Ascending aorta (tissue), 2 donors: ENCODE results near the gene RDM1. TPM values are rescaled to one million over a fixed set of nuclear protein-coding genes. Genes with fewer than 3 reads are reported as not detected.

Experiments used
- DNase-seq, 2 donors: peaks; one replicate each; pipeline ENCODE4 v3.0.0-alpha.2; 2019; ENCODE audit warnings: low spot score in 2 of 2
- H3K27ac ChIP-seq, 2 donors: fragments of 200-600 bp; sonication (generic); one replicate each; pipeline ENCODE4 v1.5.1; 2016 to 2017; ENCODE audit warnings: mild to moderate bottlenecking in 1 of 2
- H3K27me3 ChIP-seq: fragments of 200-600 bp; sonication (generic); one replicate; pipeline ENCODE4 v1.5.1; 2017
- H3K36me3 ChIP-seq, 2 donors: fragments of 200-600 bp; sonication (generic); one replicate each; pipeline ENCODE4 v1.5.1; 2016
- H3K4me1 ChIP-seq, 2 donors: fragments of 200-600 bp; sonication (generic); one replicate each; pipeline ENCODE4 v1.5.1; 2016 to 2017; ENCODE audit warnings: mild to moderate bottlenecking in 1 of 2
- H3K4me3 ChIP-seq, 2 donors: fragments of 200-600 bp; sonication (generic); one replicate each; pipeline ENCODE4 v1.5.1; 2016 to 2017; ENCODE audit warnings: mild to moderate bottlenecking in 1 of 2
- H3K9me3 ChIP-seq, 2 donors: fragments of 200-600 bp; sonication (generic); one replicate each; pipeline ENCODE4 v1.5.1; 2016
- CTCF ChIP-seq, 3 experiments: fragments of 200-600 bp in 2 of 3; fragments of 450-650 bp in 1 of 3; sonication (generic) in 2 of 3; IDR thresholded peaks; one replicate each; pipeline ENCODE4 v1.5.1; 2016 to 2019; ENCODE audit warnings: antibody characterized with exemption in 3 of 3, mild to moderate bottlenecking in 1 of 3, moderate library complexity in 1 of 3
- intact Hi-C: fragments of 100-400 bp; cut with DNase I; formaldehyde crosslinking; loops from one replicate; pipeline ENCODE4 v1.15.1; 2023
- total RNA-seq: library from RNA; depleted of rRNA; stranded (reverse); fragments of >200 nt; gene quantifications from one replicate; pipeline ENCODE4 v1.1.0, GENCODE V29; 2016

Gene RDM1
- total RNA-seq, 1 donor from 2014 or later = not detected

DNA sequence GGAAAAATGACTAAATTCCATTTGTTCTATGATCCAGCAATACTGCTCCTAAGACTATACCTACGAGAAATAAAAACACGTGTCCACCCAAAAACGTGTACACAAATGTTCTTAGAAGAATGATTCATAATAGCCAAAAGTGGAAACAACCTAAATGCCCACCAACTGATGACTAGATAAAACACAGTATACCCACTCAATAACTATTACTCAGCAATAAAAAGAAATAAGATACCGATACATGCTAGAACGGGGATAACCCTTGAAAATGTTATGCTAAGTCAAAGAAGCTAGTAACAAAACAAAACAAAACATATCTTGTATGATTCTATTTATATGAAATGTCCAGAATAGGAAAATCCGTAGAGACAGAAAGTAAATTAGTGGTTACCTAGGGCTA, 33.1 kb upstream of the RDM1 start:
- Histone ChIP-seq H3K27ac (no peak overlapping the region), H3K27me3 (no peaks in the 10 kb centered on the region), H3K4me1 (no peaks in the 10 kb centered on the region), H3K4me3 (no peak overlapping the region), H3K36me3 (no peaks in the 10 kb centered on the region), H3K9me3 (no peaks in the 10 kb centered on the region)
- intact Hi-C loops = no loop called here
- no peak for DNase-seq
- TF ChIP-seq CTCF (IDR thresholded peaks at IDR 0.05) = no peak

- H3K36me3 ChIP-seq = no peaks in the 10 kb centered on the region
- TF ChIP-seq CTCF (IDR thresholded peaks at IDR 0.05) = no peak
- intact Hi-C loops = no loop called here
- no peaks in the 10 kb centered on the region for H3K4me1 ChIP-seq
- no peak for DNase-seq
- no peaks in the 10 kb centered on the region for H3K9me3 ChIP-seq
- H3K4me3 ChIP-seq = no peak overlapping the region
- no peaks in the 10 kb centered on the region for H3K27me3 ChIP-seq
- H3K27ac ChIP-seq = no peak overlapping the region
These were observed 23.1 kb upstream of the RDM1 start for GRCh38 chr17:35953720-35954119.

GRCh38 chr17:35949401-35949800, 18.8 kb upstream of the RDM1 start:
- Histone ChIP-seq H3K4me1 (no peaks in the 10 kb centered on the region), H3K9me3 (no peaks in the 10 kb centered on the region), H3K27me3 (no peaks in the 10 kb centered on the region), H3K36me3 (no peaks in the 10 kb centered on the region), H3K4me3 (no peak overlapping the region), H3K27ac (no peak overlapping the region)
- TF ChIP-seq CTCF (IDR thresholded peaks at IDR 0.05) = no peak
- intact Hi-C loops = no loop called here
- DNase-seq = no peak

DNA sequence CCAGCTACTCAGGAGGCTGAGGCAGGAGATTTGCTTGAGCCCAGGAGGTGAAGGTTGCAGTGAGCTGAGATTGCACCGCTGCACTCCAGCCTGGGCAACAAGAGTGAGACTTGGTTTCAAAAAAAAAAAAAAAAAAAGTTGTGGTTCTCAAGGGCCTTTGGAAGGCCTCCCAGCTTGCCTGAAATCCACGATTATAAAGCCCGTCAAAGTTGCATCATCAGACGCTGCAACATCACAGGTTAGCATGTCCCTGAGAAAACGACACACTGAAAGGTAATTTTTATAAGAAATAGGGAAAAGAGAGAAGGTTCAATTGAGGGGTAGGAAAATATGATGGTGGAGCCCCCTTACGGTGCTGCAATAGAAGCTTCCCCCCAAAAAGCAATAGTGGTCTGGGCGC, 17.5 kb upstream of the RDM1 start:
- Histone ChIP-seq H3K27ac (no peak overlapping the region), H3K36me3 (no peaks in the 10 kb centered on the region), H3K4me3 (no peak overlapping the region), H3K4me1 (no peaks in the 10 kb centered on the region), H3K9me3 (no peaks in the 10 kb centered on the region), H3K27me3 (no peaks in the 10 kb centered on the region)
- DNase-seq = no peak
- TF ChIP-seq CTCF (IDR thresholded peaks at IDR 0.05) = no peak
- intact Hi-C loops = no loop called here

- Histone ChIP-seq H3K36me3 (no peaks in the 10 kb centered on the region), H3K4me3 (peak overlapping the region in 1 of 2 donors; percentile 42), H3K9me3 (no peaks in the 10 kb centered on the region), H3K27me3 (no peaks in the 10 kb centered on the region), H3K27ac (no peak overlapping the region), H3K4me1 (no peaks in the 10 kb centered on the region)
- TF ChIP-seq CTCF (IDR thresholded peaks at IDR 0.05) = peak; percentile 27 to 63 (median 53)
- intact Hi-C loops = no loop called here
- no peak for DNase-seq
These were observed 16.6 kb upstream of the RDM1 start for GRCh38 chr17:35947156-35947585.

GRCh38 chr17:35944151-35944550, 13.6 kb upstream of the RDM1 start:
- no peak for TF ChIP-seq CTCF (IDR thresholded peaks at IDR 0.05)
- H3K27me3 ChIP-seq = no peaks in the 10 kb centered on the region
- no peaks in the 10 kb centered on the region for H3K4me1 ChIP-seq
- no peak for DNase-seq
- H3K9me3 ChIP-seq = no peaks in the 10 kb centered on the region
- no peak overlapping the region for H3K4me3 ChIP-seq
- H3K27ac ChIP-seq = no peak overlapping the region
- intact Hi-C loops = no loop called here
- no peaks in the 10 kb centered on the region for H3K36me3 ChIP-seq
